Activated naive CD8-positive, alpha-beta T cell treated with anti-CD3 and anti-CD28 coated beads, Interleukin-2, amount 50 U/mL, for 16 hours (primary cell): Measurements from ENCODE around the gene HSP90B1.

Experiments used
- DNase-seq: peaks from one replicate; pipeline ENCODE4 v3.0.0-alpha.2; 2020; ENCODE audit warnings: low read depth, low spot score

HSP90B1 gene

DNA sequence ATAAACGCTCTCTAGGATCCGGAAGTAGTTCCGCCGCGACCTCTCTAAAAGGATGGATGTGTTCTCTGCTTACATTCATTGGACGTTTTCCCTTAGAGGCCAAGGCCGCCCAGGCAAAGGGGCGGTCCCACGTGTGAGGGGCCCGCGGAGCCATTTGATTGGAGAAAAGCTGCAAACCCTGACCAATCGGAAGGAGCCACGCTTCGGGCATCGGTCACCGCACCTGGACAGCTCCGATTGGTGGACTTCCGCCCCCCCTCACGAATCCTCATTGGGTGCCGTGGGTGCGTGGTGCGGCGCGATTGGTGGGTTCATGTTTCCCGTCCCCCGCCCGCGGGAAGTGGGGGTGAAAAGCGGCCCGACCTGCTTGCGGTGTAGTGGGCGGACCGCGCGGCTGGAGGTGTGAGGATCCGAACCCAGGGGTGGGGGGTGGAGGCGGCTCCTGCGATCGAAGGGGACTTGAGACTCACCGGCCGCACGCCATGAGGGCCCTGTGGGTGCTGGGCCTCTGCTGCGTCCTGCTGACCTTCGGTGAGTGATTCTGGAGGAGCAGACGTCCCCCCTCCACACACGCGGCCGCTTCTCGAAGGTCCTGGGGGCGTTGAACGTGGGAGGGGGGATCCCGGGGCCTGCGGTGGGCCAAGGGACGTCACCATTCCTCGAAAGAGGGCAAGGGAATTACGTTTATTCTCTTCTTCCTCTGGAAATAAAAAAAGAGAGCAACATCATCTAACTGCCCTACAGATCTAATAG, at the start of gene HSP90B1:
Gene HSP90B1, plus strand, starts transcription at position 377 of the 753 bp plus-strand sequence. Its CDS starts 106 bp downstream, at position 483.
- DNase-seq, result peak; percentile 100

DNA sequence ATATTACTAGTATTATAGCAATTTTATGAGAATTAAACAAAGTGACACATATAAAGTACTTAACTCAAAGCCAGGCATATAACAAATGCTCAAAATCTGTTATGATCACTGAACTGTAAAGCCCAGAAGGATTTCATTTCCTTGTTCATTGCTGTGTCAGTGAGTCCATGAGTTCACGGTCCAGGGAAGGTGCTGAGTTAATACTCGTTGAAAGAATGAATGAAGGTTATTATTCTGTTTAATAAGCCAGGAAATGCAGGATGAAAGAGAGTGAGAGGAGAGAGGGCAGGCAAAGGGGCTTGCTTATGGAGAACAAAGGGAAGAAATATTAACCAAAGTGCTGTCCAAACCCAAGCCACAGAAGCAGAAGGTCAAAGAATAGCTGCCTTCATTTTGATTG, 48.9 kb upstream of the HSP90B1 start:
- DNase-seq, result no peak

- DNase-seq, result no peak
Measured at GRCh38 chr12:103882861-103883596, 47.2 kb upstream of the HSP90B1 start.

DNA sequence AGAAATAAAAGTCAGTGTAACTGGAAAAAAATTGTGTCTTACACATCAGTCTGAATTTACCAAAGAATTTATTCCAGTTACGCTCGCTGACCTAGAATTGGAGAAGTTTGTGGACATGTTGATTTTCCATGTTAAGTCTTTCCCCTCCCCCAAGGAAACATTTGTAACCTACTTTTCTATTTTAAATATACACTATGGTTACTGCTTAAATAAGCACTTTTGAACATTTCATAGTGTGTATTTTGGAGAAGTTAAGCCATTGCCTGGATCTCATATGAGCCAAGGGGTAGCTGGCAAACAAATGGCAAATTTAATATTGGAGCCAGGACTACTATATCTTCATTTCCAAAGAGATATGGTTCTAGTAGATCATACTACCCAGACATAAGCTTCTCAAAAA, 46.3 kb upstream of the HSP90B1 start:
- DNase-seq, result no peak

DNA sequence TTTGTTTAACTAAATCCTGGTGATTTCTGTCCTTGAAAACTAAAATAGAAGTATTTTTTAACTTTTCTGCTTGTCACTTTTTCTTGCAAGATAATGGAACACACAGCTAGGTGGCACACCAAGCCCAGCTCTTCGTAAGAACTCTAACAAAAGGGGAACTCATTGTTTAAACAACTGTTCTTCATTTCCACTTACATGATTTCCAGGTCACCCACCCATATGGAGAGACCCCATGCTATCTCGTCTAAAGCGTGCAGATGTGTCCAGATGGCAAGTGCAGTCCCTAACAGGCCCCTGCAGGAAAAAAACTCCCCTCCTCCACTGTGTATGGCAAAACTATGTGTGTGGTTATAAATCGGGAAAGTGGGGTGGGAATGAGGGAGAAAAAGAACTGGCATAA, 45.9 kb upstream of the HSP90B1 start:
- DNase-seq, result no peak

DNA sequence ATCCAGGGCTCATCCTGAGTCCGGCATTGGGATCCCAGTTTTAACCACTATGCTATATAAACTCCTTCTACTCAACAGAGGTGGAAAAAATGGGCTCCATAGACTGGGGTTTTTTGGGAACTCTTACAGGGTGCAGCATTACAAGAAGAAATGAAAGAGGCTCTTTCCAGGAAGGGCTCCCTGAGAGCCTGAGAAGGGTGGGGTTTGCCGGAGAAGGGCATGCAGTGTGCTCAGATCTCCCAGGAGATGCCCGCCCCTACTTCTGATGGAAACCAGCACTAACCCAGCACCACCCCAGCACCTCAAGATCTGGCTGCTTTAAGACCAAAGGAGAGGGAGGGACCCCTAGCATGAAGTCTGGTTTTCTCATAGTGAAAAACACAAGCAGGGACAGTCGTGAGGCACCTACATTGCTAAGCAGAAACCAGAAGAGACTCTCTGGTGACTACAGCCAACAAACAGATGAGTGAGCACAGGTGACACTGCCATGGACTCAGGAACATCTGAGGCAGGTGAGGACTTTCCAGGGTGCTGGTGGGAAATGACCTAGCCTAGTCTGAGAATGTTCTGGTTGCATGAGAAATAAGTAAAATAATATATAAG, 43.9 kb upstream of the HSP90B1 start:
- no peak for DNase-seq

DNA sequence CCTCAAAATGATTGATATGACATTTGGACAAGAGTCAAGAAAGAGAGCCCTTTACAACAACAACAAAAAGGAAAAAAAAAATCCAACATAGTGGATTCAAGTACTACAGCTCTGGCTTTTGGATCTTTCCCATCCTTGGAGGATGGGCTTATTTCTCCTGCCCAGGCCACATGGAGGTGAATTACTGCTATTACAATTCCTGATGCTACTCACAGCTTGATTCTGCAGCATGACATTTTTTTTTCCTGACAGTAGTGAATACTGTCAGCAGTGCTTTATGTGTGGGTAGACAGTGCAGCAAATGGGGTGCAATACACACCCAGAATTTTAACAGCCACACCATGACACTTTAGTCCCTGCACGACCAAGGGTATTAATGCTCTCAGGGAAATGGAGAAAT, 42.5 kb upstream of the HSP90B1 start:
- no peak for DNase-seq

DNA sequence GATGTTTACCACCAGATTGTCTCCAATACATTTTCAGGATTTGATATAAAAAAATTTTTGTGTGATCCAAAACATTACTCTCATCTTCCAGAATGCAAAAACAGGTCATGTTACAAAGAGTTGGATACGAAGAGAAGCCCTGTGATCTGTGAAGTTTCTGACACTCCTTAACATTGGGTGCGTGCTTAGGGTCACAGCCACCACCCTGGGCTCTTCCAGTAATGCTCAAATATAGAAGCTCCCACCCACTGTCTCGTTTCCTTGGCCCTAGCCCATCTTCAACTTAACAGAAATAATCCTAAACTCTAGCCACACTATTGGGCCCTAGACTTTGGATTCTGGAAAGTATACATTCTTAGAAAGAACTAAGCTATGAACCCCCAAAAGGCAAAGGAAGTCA, 32.9 kb upstream of the HSP90B1 start:
- no peak for DNase-seq

DNA sequence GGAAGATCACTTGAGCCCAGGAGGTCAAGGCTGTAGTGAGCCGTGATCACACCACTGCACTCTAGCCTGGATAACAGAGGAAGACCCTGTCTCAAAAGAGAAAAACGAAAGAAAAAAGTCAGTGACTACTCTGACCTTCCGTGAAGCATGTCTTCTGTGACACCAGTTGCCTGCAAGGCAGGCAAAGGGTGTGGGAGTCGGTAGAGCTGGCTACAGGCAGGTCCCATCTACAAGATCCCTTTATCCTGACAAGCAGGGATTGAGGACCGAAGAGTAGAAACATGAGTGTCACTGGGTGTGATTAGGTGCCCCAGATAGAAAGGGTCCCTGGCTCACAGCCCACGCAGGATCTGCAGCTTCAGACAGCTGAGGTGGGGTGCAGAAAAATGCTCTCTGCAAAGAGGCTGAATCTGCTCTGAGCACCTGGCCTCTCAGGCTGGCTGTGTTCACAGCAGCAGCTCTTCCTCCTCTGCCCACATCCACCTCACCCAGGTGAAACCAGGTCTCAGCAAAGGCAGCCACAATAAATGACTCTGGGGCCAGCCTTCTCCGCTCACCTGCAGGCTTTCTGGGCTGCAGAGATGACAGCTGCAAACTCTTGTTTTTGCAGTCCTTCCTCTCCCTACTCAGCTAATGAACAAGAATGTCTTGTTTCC, 28.6 kb upstream of the HSP90B1 start:
- no peak for DNase-seq

DNA sequence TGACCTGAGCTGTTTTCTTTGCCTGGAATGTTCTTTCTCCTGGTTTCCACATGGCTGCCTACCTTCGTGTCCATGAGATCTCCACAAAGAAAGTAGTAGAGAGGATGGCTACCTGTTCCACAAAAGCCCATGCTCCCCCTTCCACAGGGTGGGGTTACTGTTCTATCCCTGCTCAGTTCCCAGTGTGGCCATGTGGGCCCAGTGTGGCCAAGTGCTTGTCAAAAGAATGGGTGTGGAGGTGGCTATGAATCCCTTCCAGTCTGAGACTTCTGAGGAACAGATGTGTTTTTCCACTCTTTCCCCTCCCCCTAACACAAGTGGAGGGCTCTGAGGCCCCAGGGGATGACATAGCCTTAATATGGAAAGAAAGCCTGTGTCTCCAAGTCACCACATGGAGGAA, 26.2 kb upstream of the HSP90B1 start:
- DNase-seq, result no peak

- no peak for DNase-seq
Measured at GRCh38 chr12:103905730-103906349, 24.4 kb upstream of the HSP90B1 start.

DNA sequence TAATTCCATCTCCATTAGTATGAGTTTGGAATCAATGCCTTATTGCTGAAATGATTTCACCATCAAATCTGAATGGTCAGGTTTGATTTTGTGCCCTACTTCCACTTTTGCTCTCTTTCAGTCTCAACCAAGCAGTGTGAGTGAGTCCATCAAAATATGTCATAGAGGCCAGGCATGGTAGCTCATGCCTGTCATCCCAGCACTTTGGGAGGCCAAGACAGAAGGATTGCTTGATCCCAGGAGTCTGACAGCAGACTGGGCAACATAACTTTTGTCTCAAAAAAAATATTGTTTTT, 22.0 kb upstream of the HSP90B1 start:
- DNase-seq, result no peak

DNA sequence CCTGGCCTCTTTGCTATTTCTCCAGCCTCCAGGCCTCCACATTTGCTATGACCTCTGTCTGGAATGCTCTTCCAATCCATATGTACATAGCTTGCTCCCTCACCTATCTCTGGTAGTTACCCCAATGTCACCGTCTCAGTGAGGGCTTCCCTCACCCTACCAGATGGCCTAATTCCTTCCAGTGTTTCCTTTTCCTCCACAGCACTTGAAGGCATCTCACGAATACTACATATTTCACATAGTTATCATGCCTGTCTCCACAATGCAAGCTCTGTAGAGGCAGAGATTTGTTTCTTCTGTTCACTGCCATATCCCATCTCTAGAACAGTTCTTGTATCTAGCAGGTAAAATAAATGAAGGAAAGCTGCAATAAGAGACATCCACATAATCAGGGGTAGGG, 21.3 kb upstream of the HSP90B1 start:
- no peak for DNase-seq

DNA sequence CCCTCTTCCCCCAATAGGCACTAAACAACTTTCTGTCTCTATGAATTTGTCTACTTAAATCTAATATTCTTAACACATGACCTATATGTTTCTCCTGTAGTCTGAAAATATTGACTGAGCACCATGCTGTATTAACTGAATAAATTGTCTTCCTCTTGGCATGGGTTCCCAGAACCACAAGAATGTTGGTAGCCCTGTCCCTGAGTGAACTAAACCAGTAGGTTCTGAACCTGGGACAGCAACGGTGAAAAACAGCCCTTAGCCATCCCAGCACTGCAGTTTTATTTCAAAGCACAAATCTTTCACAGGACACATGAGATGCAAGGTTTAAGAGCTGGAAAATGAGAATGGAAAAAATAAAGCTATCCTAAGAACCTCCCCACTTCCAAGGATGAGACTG, 20.4 kb upstream of the HSP90B1 start:
- no peak for DNase-seq

DNA sequence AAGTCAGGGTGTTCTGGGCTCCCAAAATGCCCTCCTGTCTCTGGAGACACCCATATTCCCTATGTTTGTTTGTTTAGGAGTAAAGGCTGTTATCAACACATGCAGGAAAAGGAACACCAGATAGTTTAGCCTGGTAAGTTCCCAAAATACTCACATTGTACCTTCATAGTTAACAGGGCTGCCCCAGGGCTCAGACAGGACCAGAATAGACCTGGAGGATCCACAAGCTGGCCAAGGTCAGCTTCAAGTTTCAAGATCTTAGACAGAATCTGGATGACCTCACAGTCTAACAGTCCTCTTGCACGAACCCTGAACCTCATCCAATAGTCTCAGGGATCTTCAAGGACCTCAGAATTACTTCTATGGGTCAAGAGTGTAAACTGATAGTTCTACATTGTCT, 18.1 kb upstream of the HSP90B1 start:
- no peak for DNase-seq

DNA sequence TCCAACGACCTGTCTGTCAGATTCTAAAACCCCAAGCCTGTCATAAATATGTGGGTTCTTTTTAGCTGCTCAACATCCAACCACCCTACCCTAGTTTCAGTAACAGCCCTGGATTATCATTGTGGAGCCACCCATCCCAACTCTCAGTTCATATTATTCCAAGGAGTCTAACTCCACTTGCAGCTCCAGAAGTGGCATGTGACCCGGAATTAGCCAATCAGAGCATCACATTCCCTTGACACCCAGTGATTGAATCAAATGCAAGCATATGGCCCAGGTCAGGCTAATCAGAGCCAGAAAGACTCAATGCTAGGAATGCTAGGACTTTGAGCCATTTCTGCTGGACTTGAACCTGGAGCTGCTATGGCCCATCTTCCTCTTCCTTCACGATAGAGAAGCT, 17.1 kb upstream of the HSP90B1 start:
- DNase-seq, result no peak

DNA sequence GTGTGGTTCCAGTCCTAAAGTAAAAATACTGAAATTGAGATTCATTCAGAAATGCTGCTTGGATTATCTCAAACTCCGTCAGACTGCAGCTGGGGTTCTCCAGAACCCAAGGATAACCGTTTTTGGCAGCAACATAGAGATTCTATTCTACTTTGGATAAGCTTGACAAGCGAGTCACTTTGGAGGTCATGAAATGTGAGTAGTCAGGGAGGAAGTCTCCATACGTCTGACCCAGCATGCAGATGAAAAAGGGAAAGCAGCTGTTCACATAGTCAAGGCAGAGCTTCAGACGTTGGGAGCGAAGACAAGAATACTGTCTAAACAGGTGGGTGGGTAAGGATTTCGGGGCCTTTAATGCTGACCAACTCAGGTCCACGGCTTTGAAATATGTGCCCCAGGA, 14.9 kb upstream of the HSP90B1 start:
- DNase-seq, result no peak

DNA sequence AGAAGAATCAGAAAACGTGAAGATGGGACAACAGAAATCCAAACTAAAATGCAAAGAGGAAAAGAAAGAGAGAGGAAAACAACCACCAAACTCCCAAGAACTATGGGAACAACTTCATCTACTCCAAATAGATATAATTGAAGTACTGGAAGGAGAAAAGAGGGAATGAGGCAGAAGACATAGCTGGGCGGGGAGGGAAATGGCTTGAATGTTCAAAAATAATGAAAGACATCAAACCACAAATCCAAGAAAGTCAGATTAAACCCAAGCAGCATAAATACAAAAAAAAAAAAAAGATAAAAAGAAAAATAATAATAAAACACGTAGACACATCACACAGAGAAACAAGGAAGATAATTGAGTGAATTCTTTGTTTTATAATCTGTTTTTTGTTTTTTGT, 12.3 kb upstream of the HSP90B1 start:
- DNase-seq, result no peak

DNA sequence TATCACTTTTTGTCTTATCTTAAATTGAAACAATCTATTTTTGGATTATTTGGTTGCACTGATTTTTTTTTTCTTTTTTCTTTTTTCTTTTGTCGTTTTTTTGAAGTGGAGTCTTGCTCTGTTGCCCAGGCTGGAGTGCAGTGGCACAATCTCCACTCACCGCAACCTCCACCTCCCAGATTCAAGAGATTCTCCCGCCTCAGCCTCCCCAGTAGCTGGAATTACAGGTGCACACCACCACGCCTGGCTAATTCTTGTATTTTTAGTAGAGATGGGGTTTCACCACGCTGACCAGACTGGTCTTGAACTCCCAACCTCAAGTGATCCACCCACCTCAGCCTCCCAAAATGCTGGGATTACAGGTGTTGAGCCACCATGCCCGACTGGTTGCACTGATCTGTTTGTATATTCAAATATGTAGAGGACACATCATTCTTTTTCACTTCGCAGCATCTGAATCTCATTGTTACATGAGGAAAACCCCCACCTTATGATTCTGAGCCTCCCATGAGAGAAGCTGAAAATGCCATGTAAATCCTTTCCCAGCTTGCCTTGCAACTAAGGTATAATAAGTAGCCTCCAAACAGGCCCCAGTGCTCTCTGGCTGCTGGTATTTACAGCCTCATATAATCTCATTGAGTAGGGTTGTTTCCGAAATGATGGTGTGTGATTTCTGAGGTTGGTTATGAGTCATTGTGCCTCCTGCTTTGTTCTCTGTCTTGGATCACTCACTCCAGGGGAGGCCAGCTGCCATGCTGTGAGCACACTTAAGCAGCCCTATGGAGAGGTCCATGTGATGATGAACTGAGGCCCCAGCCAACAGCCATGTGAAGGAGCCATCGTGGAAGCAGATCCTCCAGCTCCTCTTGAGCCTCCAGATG, 5.2 kb upstream of the HSP90B1 start:
- no peak for DNase-seq

- no peak for DNase-seq
Measured at GRCh38 chr12:103928682-103929045, 1.5 kb upstream of the HSP90B1 start.
